Measurements from ENCODE around the gene TXNDC2. TPM values are rescaled to one million over a fixed set of nuclear protein-coding genes. Genes with fewer than 3 reads are reported as not detected.
A peak's percentile ranks its signal among the peaks of the same experiment; 100 is the strongest.

The TXNDC2 gene
- total RNA-seq, 1 donor, result 0.36 TPM

DNA sequence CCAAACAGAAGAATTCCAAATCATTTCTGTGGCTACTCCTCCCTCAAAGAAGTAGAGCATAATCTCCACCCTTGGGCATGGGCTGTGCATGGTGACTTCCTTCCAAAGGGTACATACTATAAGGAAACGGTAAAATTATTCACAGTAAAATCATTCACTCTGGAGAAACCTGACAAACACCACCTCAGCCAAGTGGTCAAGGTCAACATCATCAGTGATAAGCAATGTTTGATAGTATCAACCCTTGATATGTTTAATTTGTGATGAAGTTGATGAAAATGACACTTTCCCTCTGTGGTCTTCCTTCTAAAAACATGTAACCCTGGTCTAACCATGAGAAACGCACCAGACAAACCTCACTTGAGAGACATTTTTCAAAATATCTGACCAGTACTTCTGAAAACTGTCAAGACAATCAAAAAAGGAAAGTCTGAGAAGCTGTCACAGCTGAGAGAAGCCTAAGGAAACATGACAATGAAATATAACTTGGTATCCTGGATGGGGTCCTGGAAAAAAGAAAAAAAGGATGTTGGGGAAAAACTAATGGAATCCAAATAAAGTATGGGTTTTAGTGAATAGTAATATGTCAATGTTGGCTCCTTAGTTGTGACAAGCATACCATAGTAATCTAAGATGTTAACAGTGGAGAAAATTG, 9.4 kb upstream of the TXNDC2 start:
- H3K4me2 ChIP-seq (ENCODE audit: insufficient read depth, low read length), result peak overlapping the region; percentile 80
- H2AFZ ChIP-seq (ENCODE audit: low read length), result peak overlapping the region; percentile 13
- H3K27me3 ChIP-seq (ENCODE audit: insufficient read depth, low read length), result no peaks in the 10 kb centered on the region
- H3K4me3 ChIP-seq (ENCODE audit: insufficient read depth, low read length), result peak overlapping the region; percentile 56
- peak overlapping the region; percentile 95 for H3K27ac ChIP-seq (ENCODE audit: low read depth, low read length)
- peaks cover 21% of the 10 kb centered on the region for H3K4me1 ChIP-seq (ENCODE audit: insufficient read depth, low read length)
- no peaks in the 10 kb centered on the region for H3K36me3 ChIP-seq (ENCODE audit: insufficient read depth, low read length)
- TF ChIP-seq, protein P1, sequence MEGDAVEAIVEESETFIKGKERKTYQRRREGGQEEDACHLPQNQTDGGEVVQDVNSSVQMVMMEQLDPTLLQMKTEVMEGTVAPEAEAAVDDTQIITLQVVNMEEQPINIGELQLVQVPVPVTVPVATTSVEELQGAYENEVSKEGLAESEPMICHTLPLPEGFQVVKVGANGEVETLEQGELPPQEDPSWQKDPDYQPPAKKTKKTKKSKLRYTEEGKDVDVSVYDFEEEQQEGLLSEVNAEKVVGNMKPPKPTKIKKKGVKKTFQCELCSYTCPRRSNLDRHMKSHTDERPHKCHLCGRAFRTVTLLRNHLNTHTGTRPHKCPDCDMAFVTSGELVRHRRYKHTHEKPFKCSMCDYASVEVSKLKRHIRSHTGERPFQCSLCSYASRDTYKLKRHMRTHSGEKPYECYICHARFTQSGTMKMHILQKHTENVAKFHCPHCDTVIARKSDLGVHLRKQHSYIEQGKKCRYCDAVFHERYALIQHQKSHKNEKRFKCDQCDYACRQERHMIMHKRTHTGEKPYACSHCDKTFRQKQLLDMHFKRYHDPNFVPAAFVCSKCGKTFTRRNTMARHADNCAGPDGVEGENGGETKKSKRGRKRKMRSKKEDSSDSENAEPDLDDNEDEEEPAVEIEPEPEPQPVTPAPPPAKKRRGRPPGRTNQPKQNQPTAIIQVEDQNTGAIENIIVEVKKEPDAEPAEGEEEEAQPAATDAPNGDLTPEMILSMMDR (IDR thresholded peaks at IDR 0.05; ENCODE audit: extremely low read depth, low read depth, low read length), result no peak
- no peaks in the 10 kb centered on the region for H3K9me3 ChIP-seq (ENCODE audit: low read depth, low read length)
- no peaks in the 10 kb centered on the region for H4K20me1 ChIP-seq (ENCODE audit: insufficient read depth, low read length)
- DNase-seq (ENCODE audit: insufficient read length, low spot score, missing footprints), result no peak
- H3K79me2 ChIP-seq (ENCODE audit: insufficient read depth, low read length), result no peaks in the 10 kb centered on the region

DNA sequence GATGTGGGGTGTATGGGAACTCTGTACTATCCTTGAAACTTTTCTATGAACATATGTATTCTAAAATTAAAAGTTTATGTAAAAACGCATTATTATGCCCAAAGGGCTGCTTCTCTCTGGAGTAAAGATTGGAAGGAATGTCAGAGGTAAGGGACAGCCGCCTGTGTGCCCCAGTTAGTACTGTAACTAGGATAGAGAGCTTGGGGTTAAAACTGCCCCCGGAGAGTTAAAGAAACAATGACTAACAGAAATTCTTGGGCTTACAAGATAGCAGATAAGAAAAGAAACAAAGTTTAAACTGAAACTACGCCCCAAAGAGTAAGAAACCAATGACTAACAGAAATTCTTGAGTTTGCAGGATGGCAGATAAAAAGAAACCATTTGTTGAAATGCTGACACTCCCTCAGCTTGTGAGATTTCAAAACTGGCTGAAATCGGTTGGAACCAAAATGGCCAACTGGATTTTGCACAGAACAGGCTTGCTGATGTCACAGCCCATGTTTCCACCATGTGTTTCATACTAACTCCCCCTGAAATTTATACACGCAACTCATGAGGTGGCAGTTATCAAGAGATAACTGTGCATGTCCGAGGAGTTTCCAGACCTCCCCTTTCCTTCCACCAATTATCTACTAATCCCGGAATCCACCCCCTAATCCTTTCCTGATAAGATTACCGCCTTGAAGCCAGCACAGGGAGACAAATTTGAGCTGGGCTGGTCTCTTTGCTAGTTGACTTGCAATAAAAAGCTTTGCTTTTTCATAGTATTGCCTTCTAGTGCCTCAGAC, 8.7 kb upstream of the TXNDC2 start:
- H2AFZ ChIP-seq (ENCODE audit: low read length), result peak overlapping the region; percentile 83
- TF ChIP-seq, protein P1 (IDR thresholded peaks at IDR 0.05; ENCODE audit: extremely low read depth, low read depth, low read length), result no peak

DNA sequence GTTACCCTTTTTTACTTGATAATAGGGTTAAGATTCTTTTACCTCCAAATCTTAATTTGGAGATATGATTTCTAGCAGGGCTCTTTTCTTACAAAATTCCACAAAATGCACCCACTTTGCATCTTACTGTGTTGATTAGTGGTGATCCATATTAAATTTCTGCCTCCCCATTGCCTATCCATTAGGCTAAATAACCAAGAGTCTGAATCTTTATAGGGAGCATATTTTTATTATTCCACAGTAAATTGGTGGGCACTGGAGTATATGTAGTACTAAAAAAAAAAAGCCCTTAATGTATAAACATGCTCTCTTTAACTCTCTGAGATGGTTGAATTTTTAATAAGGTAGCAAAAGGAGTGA, 8.1 kb upstream of the TXNDC2 start:
- peak overlapping the region; percentile 95 for H3K27ac ChIP-seq (ENCODE audit: low read depth, low read length)
- TF ChIP-seq, protein P1 (IDR thresholded peaks at IDR 0.05; ENCODE audit: extremely low read depth, low read depth, low read length), result no peak
- no peak for DNase-seq (ENCODE audit: insufficient read length, low spot score, missing footprints)
- H2AFZ ChIP-seq (ENCODE audit: low read length), result peak overlapping the region; percentile 83
- H3K79me2 ChIP-seq (ENCODE audit: insufficient read depth, low read length), result no peaks in the 10 kb centered on the region
- H3K4me3 ChIP-seq (ENCODE audit: insufficient read depth, low read length), result peak overlapping the region; percentile 56
- H3K4me1 ChIP-seq (ENCODE audit: insufficient read depth, low read length), result peaks cover 21% of the 10 kb centered on the region
- peak overlapping the region; percentile 80 for H3K4me2 ChIP-seq (ENCODE audit: insufficient read depth, low read length)
- H3K36me3 ChIP-seq (ENCODE audit: insufficient read depth, low read length), result no peaks in the 10 kb centered on the region
- H3K27me3 ChIP-seq (ENCODE audit: insufficient read depth, low read length), result no peaks in the 10 kb centered on the region
- H4K20me1 ChIP-seq (ENCODE audit: insufficient read depth, low read length), result no peaks in the 10 kb centered on the region
- H3K9me3 ChIP-seq (ENCODE audit: low read depth, low read length), result no peaks in the 10 kb centered on the region

More for the DNA sequence above, 8.7 kb upstream of the TXNDC2 start:
- Histone ChIP-seq H3K9me3 (ENCODE audit: low read depth, low read length) (no peaks in the 10 kb centered on the region), H3K27me3 (ENCODE audit: insufficient read depth, low read length) (no peaks in the 10 kb centered on the region), H3K4me1 (ENCODE audit: insufficient read depth, low read length) (peaks cover 21% of the 10 kb centered on the region), H3K79me2 (ENCODE audit: insufficient read depth, low read length) (no peaks in the 10 kb centered on the region), H3K36me3 (ENCODE audit: insufficient read depth, low read length) (no peaks in the 10 kb centered on the region), H3K4me3 (ENCODE audit: insufficient read depth, low read length) (peak overlapping the region; percentile 56), H3K27ac (ENCODE audit: low read depth, low read length) (peak overlapping the region; percentile 95), H4K20me1 (ENCODE audit: insufficient read depth, low read length) (no peaks in the 10 kb centered on the region), H3K4me2 (ENCODE audit: insufficient read depth, low read length) (peak overlapping the region; percentile 80)
- DNase-seq (ENCODE audit: insufficient read length, low spot score, missing footprints), result peak; percentile 84

DNA sequence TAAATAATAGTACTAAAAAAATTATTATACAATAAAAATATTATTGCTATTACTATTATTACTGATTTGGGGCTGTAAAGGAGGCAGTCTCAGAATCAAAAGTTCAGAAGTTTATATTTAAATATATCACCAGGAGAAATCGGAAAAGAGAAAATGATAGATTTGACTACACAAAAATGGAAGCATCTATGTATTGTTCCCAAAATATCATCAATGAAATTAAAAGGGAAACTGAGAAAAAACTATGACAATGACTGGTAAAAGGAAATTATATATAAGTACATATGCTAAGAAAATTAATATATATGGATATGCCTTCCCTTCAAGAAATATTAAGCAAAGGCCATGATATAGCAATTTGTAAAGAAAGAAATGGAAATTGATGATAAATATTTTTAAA, 7.7 kb upstream of the TXNDC2 start:
- DNase-seq (ENCODE audit: insufficient read length, low spot score, missing footprints), result no peak
- Histone ChIP-seq H3K9me3 (ENCODE audit: low read depth, low read length) (no peaks in the 10 kb centered on the region), H2AFZ (ENCODE audit: low read length) (no peak overlapping the region), H3K36me3 (ENCODE audit: insufficient read depth, low read length) (no peaks in the 10 kb centered on the region), H3K4me3 (ENCODE audit: insufficient read depth, low read length) (no peak overlapping the region), H3K79me2 (ENCODE audit: insufficient read depth, low read length) (no peaks in the 10 kb centered on the region), H3K27me3 (ENCODE audit: insufficient read depth, low read length) (no peaks in the 10 kb centered on the region), H3K27ac (ENCODE audit: low read depth, low read length) (peak overlapping the region; percentile 95), H4K20me1 (ENCODE audit: insufficient read depth, low read length) (no peaks in the 10 kb centered on the region), H3K4me1 (ENCODE audit: insufficient read depth, low read length) (peaks cover 21% of the 10 kb centered on the region), H3K4me2 (ENCODE audit: insufficient read depth, low read length) (no peak overlapping the region)
- TF ChIP-seq, protein P1 (IDR thresholded peaks at IDR 0.05; ENCODE audit: extremely low read depth, low read depth, low read length), result no peak
